Chondrocyte (in vitro differentiated cells): ENCODE data around the gene DMD. TPM values are rescaled to one million over a fixed set of nuclear protein-coding genes. Genes with fewer than 3 reads are reported as not detected.

Source experiments
- DNase-seq: peaks from one replicate; pipeline ENCODE4 v3.0.0; 2021; ENCODE audit warnings: mixed read lengths, low spot score
- H3K27ac Mint-ChIP-seq: one replicate; pipeline ENCODE4 v1.8.0; 2021; ENCODE audit warnings: mild to moderate bottlenecking, moderate library complexity, mixed read lengths; ENCODE audit not compliant: unreplicated experiment
- H3K27me3 Mint-ChIP-seq: 2 replicates; pipeline ENCODE4 v1.8.0; 2021; ENCODE audit warnings: low read depth, mixed read lengths
- H3K36me3 Mint-ChIP-seq: 2 replicates; pipeline ENCODE4 v1.8.0; 2021; ENCODE audit warnings: low read depth, mixed read lengths
- H3K4me1 Mint-ChIP-seq: 2 replicates; pipeline ENCODE4 v1.8.0; 2021; ENCODE audit warnings: low read depth, mild to moderate bottlenecking, mixed read lengths
- H3K4me3 Mint-ChIP-seq: one replicate; pipeline ENCODE4 v1.8.0; 2021; ENCODE audit warnings: mild to moderate bottlenecking, moderate library complexity, mixed read lengths; ENCODE audit not compliant: unreplicated experiment
- H3K9me3 Mint-ChIP-seq: 2 replicates; pipeline ENCODE4 v1.8.0; 2021; ENCODE audit warnings: low read depth, mixed read lengths
- CTCF ChIP-seq: fragments of 200-600 bp; sonication (generic); IDR thresholded peaks from 2 replicates; pipeline ENCODE4 v1.5.0; 2021; ENCODE audit warnings: antibody characterized with exemption, mild to moderate bottlenecking, moderate library complexity
- total RNA-seq: library from RNA; stranded (reverse); gene quantifications from 3 replicates; pipeline ENCODE4 v1.2.1, GENCODE V29; 2021

The DMD gene
- total RNA-seq, 1 donor from 2014 or later: 201 TPM

- TF ChIP-seq CTCF: no peak
- Mint-ChIP-seq H3K9me3 (peaks cover 9% of the 10 kb centered on the region), H3K4me3 (no peak overlapping the region), H3K27me3 (no peaks in the 10 kb centered on the region), H3K4me1 (peaks cover 7% of the 10 kb centered on the region), H3K27ac (no peak overlapping the region), H3K36me3 (peaks cover 14% of the 10 kb centered on the region)
- no peak for DNase-seq
Measured at GRCh38 chrX:32798990-32799389, 412.4 kb downstream of the DMD start.

- H3K27me3 Mint-ChIP-seq: no peaks in the 10 kb centered on the region
- no peak overlapping the region for H3K4me3 Mint-ChIP-seq
- H3K9me3 Mint-ChIP-seq: no peaks in the 10 kb centered on the region
- no peaks in the 10 kb centered on the region for H3K4me1 Mint-ChIP-seq
- no peak for DNase-seq
- H3K27ac Mint-ChIP-seq: no peak overlapping the region
- TF ChIP-seq CTCF: no peak
- H3K36me3 Mint-ChIP-seq: no peaks in the 10 kb centered on the region
Measured at GRCh38 chrX:32788936-32789335, 422.4 kb downstream of the DMD start.

GRCh38 chrX:32780109-32780508, 431.2 kb downstream of the DMD start:
- no peak overlapping the region for H3K4me3 Mint-ChIP-seq
- DNase-seq: no peak
- no peaks in the 10 kb centered on the region for H3K4me1 Mint-ChIP-seq
- no peaks in the 10 kb centered on the region for H3K36me3 Mint-ChIP-seq
- H3K27ac Mint-ChIP-seq: no peak overlapping the region
- TF ChIP-seq CTCF: no peak
- H3K9me3 Mint-ChIP-seq: no peaks in the 10 kb centered on the region
- H3K27me3 Mint-ChIP-seq: no peaks in the 10 kb centered on the region

GRCh38 chrX:32778965-32779364, 432.4 kb downstream of the DMD start:
- no peaks in the 10 kb centered on the region for H3K27me3 Mint-ChIP-seq
- H3K36me3 Mint-ChIP-seq: no peaks in the 10 kb centered on the region
- no peak for DNase-seq
- TF ChIP-seq CTCF: peak; percentile 25
- H3K9me3 Mint-ChIP-seq: peaks cover 4% of the 10 kb centered on the region
- H3K4me1 Mint-ChIP-seq: no peaks in the 10 kb centered on the region
- no peak overlapping the region for H3K27ac Mint-ChIP-seq
- no peak overlapping the region for H3K4me3 Mint-ChIP-seq

GRCh38 chrX:32774966-32775365, 436.4 kb downstream of the DMD start:
- no peak for DNase-seq
- no peaks in the 10 kb centered on the region for H3K36me3 Mint-ChIP-seq
- H3K9me3 Mint-ChIP-seq: peaks cover 8% of the 10 kb centered on the region
- no peaks in the 10 kb centered on the region for H3K4me1 Mint-ChIP-seq
- H3K27me3 Mint-ChIP-seq: no peaks in the 10 kb centered on the region
- TF ChIP-seq CTCF: no peak
- H3K27ac Mint-ChIP-seq: no peak overlapping the region
- H3K4me3 Mint-ChIP-seq: no peak overlapping the region
